Right cardiac atrium (tissue), 5 donors: ENCODE measurements around the gene PKIB. TPM values are rescaled to one million over a fixed set of nuclear protein-coding genes. Genes with fewer than 3 reads are reported as not detected.
A peak's percentile ranks its signal among the peaks of the same experiment; 100 is the strongest.
"Not testable (repeated sequence)": the region's sequence is repeated elsewhere in the genome, so short reads cannot be mapped to it uniquely, and the experiment has no call there.

Experiments used
- ATAC-seq, 2 donors: fragments of 200-7000 bp; cut with Tn5 transposase; one replicate each; pipeline versions ENCODE4 v1.8.0 to v1.9.1; 2020; ENCODE audit warnings: moderate library complexity in 2 of 2, mild to moderate bottlenecking in 1 of 2
- DNase-seq, 3 donors: peaks; one replicate each; pipeline ENCODE4 v3.0.0-alpha.2; 2020
- H3K27ac ChIP-seq: one replicate; pipeline ENCODE4 v1.5.1; 2013; ENCODE audit warnings: mild to moderate bottlenecking, low read length, control low read depth, moderate library complexity
- H3K27me3 ChIP-seq: one replicate; pipeline ENCODE4 v1.6.1; 2013; ENCODE audit not compliant: control insufficient read depth, insufficient read depth
- H3K4me1 ChIP-seq: one replicate; pipeline ENCODE4 v1.6.1; 2013; ENCODE audit warnings: low read length; ENCODE audit not compliant: control insufficient read depth, insufficient read depth
- H3K4me3 ChIP-seq: one replicate; pipeline ENCODE4 v1.5.1; 2013; ENCODE audit warnings: low read length, control low read depth
- H3K9me3 ChIP-seq: one replicate; pipeline ENCODE4 v1.6.1; 2013; ENCODE audit warnings: low read length; ENCODE audit not compliant: control insufficient read depth
- WGBS: extraction: QIAGEN DNeasy Blood & Tissue Kit; methylation state at CpG from one replicate; pipeline ENCODE4 v1.1.7; 2013; 5-methylcytosine and 5-hydroxymethylcytosine counted together
- intact Hi-C, 4 donors: fragments of 100-400 bp; cut with DNase I; formaldehyde crosslinking; loops; one replicate each; pipeline versions ENCODE4 v1.11.0 to v1.14.0; 2022 to 2023
- polyA plus RNA-seq: library from polyadenylated mRNA; stranded (reverse); fragments of 200-250 nt; gene quantifications from one replicate; pipeline ENCODE4 v1.2.3, GENCODE V29; 2013
- total RNA-seq, 4 donors: library from RNA; stranded (reverse); fragmentation: NEBNext Ultra II Directional; extraction: Animal tissue kit (Norgen Biotek cat#: 25700); gene quantifications; one replicate each; pipeline ENCODE4 v1.2.1, GENCODE V29; 2021
- donor health status: healthy with polysubstance abuse.
- donor health status: DM: no; HTN: yes; CAD: no.
- donor health status: DM: no; HTN: no; CAD: no.
- donor health status: DM: no; HTN: yes; CAD: no; lungs with severe emphysema.
- donor health status: DM: yes; HTN: yes; CAD: no.

Gene PKIB
- total and polyA plus RNA-seq, 5 donors: 0.25 to 0.57 (median 0.51) TPM

GRCh38 chr6:122580737-122581136 is 29.5 kb upstream of the PKIB start:
- H3K27me3 ChIP-seq: no peaks in the 10 kb centered on the region
- intact Hi-C loops: no loop called here

GRCh38 chr6:122589115-122589514 is 21.1 kb upstream of the PKIB start:
- H3K9me3 ChIP-seq: no peaks in the 10 kb centered on the region
- WGBS: 94% methylated on average over 1 of the region's 1 CpG
- intact Hi-C loops: no loop called here
- H3K4me1 ChIP-seq: no peaks in the 10 kb centered on the region
- DNase-seq: no peak
- no peaks in the 10 kb centered on the region for H3K27me3 ChIP-seq
- H3K4me3 ChIP-seq: no peak overlapping the region
- no peak overlapping the region for H3K27ac ChIP-seq
- ATAC-seq: no peak

More at GRCh38 chr6:122580737-122581136, 29.5 kb upstream of the PKIB start:
- H3K4me3 ChIP-seq: no peak overlapping the region
- WGBS: 58% methylated on average over 3 of the region's 3 CpGs
- no peak overlapping the region for H3K27ac ChIP-seq
- no peaks in the 10 kb centered on the region for H3K4me1 ChIP-seq
- DNase-seq (no peak), ATAC-seq (no peak)
- no peaks in the 10 kb centered on the region for H3K9me3 ChIP-seq

GRCh38 chr6:122598295-122598694 is 11.9 kb upstream of the PKIB start:
- H3K4me1 ChIP-seq, H3K27ac ChIP-seq, H3K27me3 ChIP-seq, intact Hi-C loops, DNase-seq, ATAC-seq, H3K4me3 ChIP-seq, H3K9me3 ChIP-seq: not testable (repeated sequence)
- 65% methylated on average over 2 of the region's 2 CpGs for WGBS

GRCh38 chr6:122604676-122605075 is 5.5 kb upstream of the PKIB start:
- H3K4me1 ChIP-seq: no peaks in the 10 kb centered on the region
- H3K9me3 ChIP-seq: no peaks in the 10 kb centered on the region
- H3K27ac ChIP-seq: no peak overlapping the region
- ATAC-seq (no peak), DNase-seq (no peak)
- intact Hi-C loops: no loop called here
- H3K27me3 ChIP-seq: no peaks in the 10 kb centered on the region
- H3K4me3 ChIP-seq: no peak overlapping the region

GRCh38 chr6:122610690-122611455 is 668 bp downstream of the PKIB start:
- ATAC-seq: peak; percentile 70
- Histone ChIP-seq H3K4me1 (peaks cover 4% of the 10 kb centered on the region), H3K27ac (no peak overlapping the region), H3K9me3 (no peaks in the 10 kb centered on the region), H3K27me3 (no peaks in the 10 kb centered on the region), H3K4me3 (peak overlapping the region; percentile 57)
- 2% methylated on average over 42 of the region's 42 CpGs for WGBS
- peak; percentile 24 to 63 (median 60) for DNase-seq
- intact Hi-C loops: no loop called here

- intact Hi-C loops: no loop called here
- ATAC-seq (no peak), DNase-seq (no peak)
- Histone ChIP-seq H3K4me3 (no peak overlapping the region), H3K27ac (no peak overlapping the region), H3K4me1 (peaks cover 4% of the 10 kb centered on the region), H3K9me3 (no peaks in the 10 kb centered on the region), H3K27me3 (no peaks in the 10 kb centered on the region)
- 85% methylated on average over 3 of the region's 3 CpGs for WGBS
Measured at GRCh38 chr6:122612838-122613237, 2.6 kb downstream of the PKIB start.

- no peak for DNase-seq
Measured at GRCh38 chr6:122614303-122614702, 4.1 kb downstream of the PKIB start.

GRCh38 chr6:122615409-122615808 is 5.2 kb downstream of the PKIB start:
- ATAC-seq (no peak), DNase-seq (no peak)
- intact Hi-C loops: no loop called here
- Histone ChIP-seq H3K9me3 (no peaks in the 10 kb centered on the region), H3K4me1 (peaks cover 2% of the 10 kb centered on the region), H3K27ac (no peak overlapping the region), H3K27me3 (no peaks in the 10 kb centered on the region), H3K4me3 (no peak overlapping the region)
- 80% methylated on average over 2 of the region's 2 CpGs for WGBS

More at GRCh38 chr6:122614303-122614702, 4.1 kb downstream of the PKIB start:
- H3K27me3 ChIP-seq: no peaks in the 10 kb centered on the region
- no peaks in the 10 kb centered on the region for H3K9me3 ChIP-seq
- intact Hi-C loops: no loop called here
- no peak for ATAC-seq
- H3K27ac ChIP-seq: no peak overlapping the region
- WGBS: 23% methylated on average over 1 of the region's 1 CpG
- H3K4me1 ChIP-seq: peaks cover 4% of the 10 kb centered on the region
- no peak overlapping the region for H3K4me3 ChIP-seq

GRCh38 chr6:122616877-122617276 is 6.7 kb downstream of the PKIB start:
- WGBS: 73% methylated on average over 3 of the region's 3 CpGs
- intact Hi-C loops: no loop called here

GRCh38 chr6:122619309-122619708 is 9.1 kb downstream of the PKIB start:
- intact Hi-C loops: no loop called here
- DNase-seq (no peak), ATAC-seq (no peak)
- H3K27me3 ChIP-seq: no peaks in the 10 kb centered on the region
- no peaks in the 10 kb centered on the region for H3K9me3 ChIP-seq
- H3K27ac ChIP-seq: no peak overlapping the region
- 65% methylated on average over 2 of the region's 2 CpGs for WGBS
- no peak overlapping the region for H3K4me3 ChIP-seq
- H3K4me1 ChIP-seq: no peaks in the 10 kb centered on the region

More at GRCh38 chr6:122616877-122617276, 6.7 kb downstream of the PKIB start:
- H3K4me1 ChIP-seq: no peaks in the 10 kb centered on the region
- no peak for DNase-seq
- H3K27me3 ChIP-seq: no peaks in the 10 kb centered on the region
- H3K27ac ChIP-seq: no peak overlapping the region
- no peak overlapping the region for H3K4me3 ChIP-seq
- no peaks in the 10 kb centered on the region for H3K9me3 ChIP-seq
- ATAC-seq: no peak

- intact Hi-C loops: no loop called here
- no peak for ATAC-seq
- no peaks in the 10 kb centered on the region for H3K9me3 ChIP-seq
- H3K27ac ChIP-seq: no peak overlapping the region
- no peaks in the 10 kb centered on the region for H3K4me1 ChIP-seq
- no peaks in the 10 kb centered on the region for H3K27me3 ChIP-seq
- WGBS: 79% methylated on average over 3 of the region's 3 CpGs
- DNase-seq: no peak
- H3K4me3 ChIP-seq: no peak overlapping the region
Measured at GRCh38 chr6:122620428-122620827, 10.2 kb downstream of the PKIB start.

- ATAC-seq: no peak
Measured at GRCh38 chr6:122620902-122621301, 10.7 kb downstream of the PKIB start.

More at GRCh38 chr6:122620902-122621301, 10.7 kb downstream of the PKIB start:
- WGBS: 75% methylated on average over 3 of the region's 3 CpGs
- intact Hi-C loops: no loop called here
- H3K27ac ChIP-seq: no peak overlapping the region
- no peak overlapping the region for H3K4me3 ChIP-seq
- DNase-seq: no peak
- no peaks in the 10 kb centered on the region for H3K4me1 ChIP-seq
- H3K27me3 ChIP-seq: no peaks in the 10 kb centered on the region
- H3K9me3 ChIP-seq: no peaks in the 10 kb centered on the region
